B cell (primary cell): ENCODE results near the gene MYH15. TPM values are rescaled to one million over a fixed set of nuclear protein-coding genes. Genes with fewer than 3 reads are reported as not detected.

Experiments
- ATAC-seq: fragments of 200-7000 bp; cut with Tn5 transposase; one replicate; pipeline ENCODE4 v1.10.0; 2021; ENCODE audit warnings: low read depth, mild to moderate bottlenecking, moderate number of reproducible peaks, moderate library complexity
- CTCF ChIA-PET: fragments of 350-600 bp; sonication (Branson Sonifier 250); formaldehyde crosslinking; loops from one replicate; lab custom pipeline; 2021; ENCODE audit warnings: antibody characterized with exemption, inconsistent platforms; lab: Charles Lee
- POLR2A ChIA-PET: fragments of 350-600 bp; sonication (Branson Sonifier 250); formaldehyde crosslinking; loops from one replicate; lab custom pipeline; 2021; ENCODE audit warnings: antibody characterized with exemption; lab: Charles Lee
- DNase-seq: peaks from one replicate; pipeline ENCODE4 v3.0.0; 2013
- H2AFZ ChIP-seq: 2 replicates; pipeline ENCODE4 v1.6.1; 2012; ENCODE audit warnings: mild to moderate bottlenecking, low read depth, low read length; ENCODE audit not compliant: insufficient read depth, poor library complexity, severe bottlenecking
- H3K27ac ChIP-seq, 2 donors: 1 replicate in 1 of 2; 2 replicates in 1 of 2; pipeline ENCODE4 v1.5.1; 2012 to 2013; ENCODE audit warnings: low read length in 2 of 2, mild to moderate bottlenecking in 2 of 2, moderate library complexity in 1 of 2
- H3K27me3 ChIP-seq, 4 experiments: fragments of 200-600 bp in 1 of 4; sonication (generic) in 1 of 4; replicated peaks in 1 of 4; 1 replicate in 2 of 4; 2 replicates in 2 of 4; pipeline versions ENCODE4 v1.6.1 to v1.7.0; 2013 to 2016; ENCODE audit warnings: low read length in 3 of 4, mild to moderate bottlenecking in 2 of 4, mixed read lengths in 1 of 4, moderate library complexity in 1 of 4; ENCODE audit not compliant: insufficient read depth in 4 of 4, control insufficient read depth in 3 of 4; ENCODE audit errors: control extremely low read depth in 1 of 4
- H3K36me3 ChIP-seq, 2 experiments: replicated peaks in 1 of 2; 1 replicate in 1 of 2; 2 replicates in 1 of 2; pipeline versions ENCODE4 v1.6.1 to v1.7.1; 2013; ENCODE audit warnings: low read length in 1 of 2; ENCODE audit not compliant: insufficient read depth in 2 of 2, control insufficient read depth in 1 of 2; ENCODE audit errors: control extremely low read depth in 1 of 2, extremely low read depth in 1 of 2
- H3K4me1 ChIP-seq, 2 donors: fragments of 200-600 bp in 1 of 2; sonication (generic) in 1 of 2; 1 replicate in 1 of 2; 2 replicates in 1 of 2; pipeline versions ENCODE4 v1.5.1 to v1.6.1; 2013 to 2017; ENCODE audit warnings: low read length in 2 of 2; ENCODE audit not compliant: control insufficient read depth in 2 of 2, insufficient read depth in 2 of 2
- H3K4me2 ChIP-seq: replicated peaks from 2 replicates; pipeline ENCODE3; 2012; ENCODE audit warnings: mild to moderate bottlenecking, low read depth, low read length; ENCODE audit not compliant: poor library complexity, severe bottlenecking
- H3K4me3 ChIP-seq, 5 experiments: fragments of 200-600 bp in 1 of 5; sonication (generic) in 1 of 5; 1 replicate in 3 of 5; 2 replicates in 2 of 5; pipeline versions ENCODE4 v1.5.1 to v1.7.0; 2011 to 2016; ENCODE audit warnings: low read length in 4 of 5, mild to moderate bottlenecking in 4 of 5, low read depth in 2 of 5, control low read depth in 1 of 5, moderate library complexity in 1 of 5; ENCODE audit not compliant: insufficient read depth in 1 of 5; ENCODE audit errors: control extremely low read depth in 1 of 5, extremely low read depth in 1 of 5
- H3K79me2 ChIP-seq: fragments of 200-600 bp; sonication (generic); one replicate; pipeline ENCODE4 v1.6.0; 2016; ENCODE audit warnings: low read length; ENCODE audit not compliant: control insufficient read depth, insufficient read depth
- H3K9ac ChIP-seq: fragments of 200-600 bp; sonication (generic); 2 replicates; pipeline ENCODE4 v1.6.1; 2017; ENCODE audit warnings: mild to moderate bottlenecking, low read length, moderate library complexity
- H3K9me3 ChIP-seq, 3 donors: one replicate each; pipeline versions ENCODE4 v1.6.1 to v1.7.1; 2013; ENCODE audit warnings: low read length in 2 of 3; ENCODE audit not compliant: control insufficient read depth in 2 of 3, insufficient read depth in 1 of 3; ENCODE audit errors: control extremely low read depth in 1 of 3
- H4K20me1 ChIP-seq: 2 replicates; pipeline ENCODE4 v1.6.0; 2012; ENCODE audit warnings: mild to moderate bottlenecking, low read length; ENCODE audit not compliant: insufficient read depth, control insufficient read depth, poor library complexity, severe bottlenecking
- H3K27ac Mint-ChIP-seq: one replicate; pipeline ENCODE4 v1.8.0; 2021; ENCODE audit warnings: mixed read lengths
- H3K27me3 Mint-ChIP-seq: one replicate; pipeline ENCODE4 v1.8.0; 2021; ENCODE audit warnings: mixed read lengths
- H3K4me1 Mint-ChIP-seq: one replicate; pipeline ENCODE4 v1.8.0; 2021; ENCODE audit warnings: mixed read lengths
- H3K4me3 Mint-ChIP-seq: one replicate; pipeline ENCODE4 v1.8.0; 2021; ENCODE audit warnings: mixed read lengths
- H3K9me3 Mint-ChIP-seq: one replicate; pipeline ENCODE4 v1.8.0; 2022; ENCODE audit warnings: mixed read lengths; ENCODE audit not compliant: insufficient read depth
- EZH2 ChIP-seq: IDR thresholded peaks from 2 replicates; pipeline ENCODE4 v1.6.1; 2012; ENCODE audit warnings: borderline replicate concordance, low read depth, mild to moderate bottlenecking, moderate library complexity, low read length; ENCODE audit not compliant: insufficient read depth, poor library complexity, severe bottlenecking
- WGBS: methylation state at CpG from one replicate; pipeline ENCODE4 v1.1.5; 2013; ENCODE audit warnings: missing lambda C conversion rate; ENCODE audit not compliant: insufficient coverage; 5-methylcytosine and 5-hydroxymethylcytosine counted together
- intact Hi-C: fragments of 100-400 bp; cut with micrococcal nuclease; formaldehyde crosslinking; loops from one replicate; pipeline ENCODE4 v1.10.0; 2022
- polyA plus RNA-seq: library from polyadenylated mRNA; depleted of rRNA; stranded (reverse); fragments of >200 nt; gene quantifications from 2 replicates; pipeline ENCODE4 v1.2.3, GENCODE V29; 2012
- total RNA-seq, 2 donors: library from RNA; stranded (reverse); fragments of 120-200 nt in 1 of 2; gene quantifications; 1 replicate in 1 of 2; 2 replicates in 1 of 2; pipeline versions ENCODE4 v1.2.3 to v1.2.4, GENCODE V29; 2013 to 2022
- TF ChIP-seq, protein P1 (sequence below): fragments of 200-600 bp; IDR thresholded peaks from one replicate; pipeline ENCODE4 v1.8.0; 2022; ENCODE audit warnings: antibody characterized with exemption, mild to moderate bottlenecking

MYH15 gene
- total and polyA plus RNA-seq, 2 donors (not counting 1 experiment from before 2014, with no cell fraction given) = 0.06 TPM; not detected in 1

DNA sequence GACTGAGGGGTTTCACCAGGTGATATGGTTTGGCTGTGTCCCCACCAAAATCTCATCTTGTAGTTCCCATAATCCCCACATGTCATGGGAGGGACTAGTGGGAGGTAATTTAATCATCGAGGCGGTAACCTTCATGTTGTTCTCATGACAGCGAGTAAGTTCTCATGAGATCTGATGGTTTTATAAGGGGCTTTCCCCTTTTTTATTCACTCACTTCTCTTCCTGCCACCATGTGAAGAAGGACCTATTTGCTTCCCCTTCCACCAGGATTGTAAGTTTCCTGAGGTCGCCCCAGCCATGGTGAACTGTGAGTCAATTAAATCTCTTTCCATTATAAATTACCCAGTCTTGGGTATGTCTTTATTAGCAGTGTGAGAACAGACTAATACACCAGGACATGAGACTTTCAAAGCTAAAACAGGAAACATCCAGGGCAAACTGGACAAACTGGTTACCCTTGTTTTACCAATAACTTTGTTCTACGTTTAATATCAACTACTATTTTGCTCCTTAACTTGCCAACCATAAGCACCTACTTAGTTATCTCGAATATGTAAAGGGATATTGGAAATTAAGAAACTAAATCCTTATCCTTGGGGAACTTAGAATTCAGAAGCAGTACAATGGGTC is 98.2 kb downstream of the MYH15 start:
- Histone ChIP-seq H3K4me2 (no peak overlapping the region), H2AFZ (no peak overlapping the region), H3K4me1 (peaks cover 17 to 20% of the 10 kb centered on the region in 2 donors), H3K9ac (no peak overlapping the region), H3K4me3 (no peak overlapping the region), H3K27ac (no peak overlapping the region), H3K9me3 (no peaks in the 10 kb centered on the region), H3K27me3 (no peaks in the 10 kb centered on the region), H3K36me3 (no peaks in the 10 kb centered on the region), H4K20me1 (no peaks in the 10 kb centered on the region), H3K79me2 (no peaks in the 10 kb centered on the region)
- TF ChIP-seq, protein P1, sequence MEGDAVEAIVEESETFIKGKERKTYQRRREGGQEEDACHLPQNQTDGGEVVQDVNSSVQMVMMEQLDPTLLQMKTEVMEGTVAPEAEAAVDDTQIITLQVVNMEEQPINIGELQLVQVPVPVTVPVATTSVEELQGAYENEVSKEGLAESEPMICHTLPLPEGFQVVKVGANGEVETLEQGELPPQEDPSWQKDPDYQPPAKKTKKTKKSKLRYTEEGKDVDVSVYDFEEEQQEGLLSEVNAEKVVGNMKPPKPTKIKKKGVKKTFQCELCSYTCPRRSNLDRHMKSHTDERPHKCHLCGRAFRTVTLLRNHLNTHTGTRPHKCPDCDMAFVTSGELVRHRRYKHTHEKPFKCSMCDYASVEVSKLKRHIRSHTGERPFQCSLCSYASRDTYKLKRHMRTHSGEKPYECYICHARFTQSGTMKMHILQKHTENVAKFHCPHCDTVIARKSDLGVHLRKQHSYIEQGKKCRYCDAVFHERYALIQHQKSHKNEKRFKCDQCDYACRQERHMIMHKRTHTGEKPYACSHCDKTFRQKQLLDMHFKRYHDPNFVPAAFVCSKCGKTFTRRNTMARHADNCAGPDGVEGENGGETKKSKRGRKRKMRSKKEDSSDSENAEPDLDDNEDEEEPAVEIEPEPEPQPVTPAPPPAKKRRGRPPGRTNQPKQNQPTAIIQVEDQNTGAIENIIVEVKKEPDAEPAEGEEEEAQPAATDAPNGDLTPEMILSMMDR = no peak
- TF ChIP-seq EZH2 = no peak
- ChIA-PET CTCF (no interaction called here), POLR2A (no interaction called here)
- no peak overlapping the region for H3K4me3 Mint-ChIP-seq
- no CpG with 5 or more reads among the region's 6 CpGs for WGBS
- no peak for ATAC-seq
- intact Hi-C loops = no loop called here
- no peak overlapping the region for H3K27ac Mint-ChIP-seq
- DNase-seq = no peak
- no peaks in the 10 kb centered on the region for H3K9me3 Mint-ChIP-seq
- peaks cover 5% of the 10 kb centered on the region for H3K27me3 Mint-ChIP-seq
- H3K4me1 Mint-ChIP-seq = peaks cover 21% of the 10 kb centered on the region

DNA sequence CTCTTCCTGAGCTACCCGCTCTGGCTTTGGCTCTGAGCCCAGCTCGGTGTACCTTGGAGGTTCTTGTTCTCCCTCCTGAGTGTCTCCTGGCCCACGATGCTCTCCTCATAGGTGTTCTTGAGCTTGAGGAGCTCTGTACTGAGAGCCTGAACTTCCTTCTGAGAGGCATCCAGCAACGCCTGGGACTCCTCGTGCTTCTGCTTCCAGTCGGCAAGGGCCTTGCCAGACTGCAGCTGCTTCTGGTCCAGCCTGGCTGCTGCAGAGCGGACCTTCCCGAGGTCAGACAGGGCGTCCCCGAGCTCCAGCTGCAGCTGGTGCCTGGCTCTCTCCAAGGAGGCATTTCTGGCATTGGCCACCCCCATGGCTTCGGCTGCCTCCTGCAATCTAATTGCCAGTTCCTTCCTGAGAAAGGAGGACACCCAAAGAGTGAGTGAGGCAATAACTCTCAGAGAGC is 99.8 kb downstream of the MYH15 start:
- Histone ChIP-seq H3K27me3 (no peaks in the 10 kb centered on the region), H3K4me3 (no peak overlapping the region), H3K4me1 (peaks cover 26 to 27% of the 10 kb centered on the region in 2 donors), H2AFZ (no peak overlapping the region), H3K9ac (no peak overlapping the region), H3K79me2 (no peaks in the 10 kb centered on the region), H3K9me3 (no peaks in the 10 kb centered on the region), H3K4me2 (no peak overlapping the region), H3K36me3 (no peaks in the 10 kb centered on the region), H4K20me1 (no peaks in the 10 kb centered on the region), H3K27ac (no peak overlapping the region)
- Mint-ChIP-seq H3K27me3 (no peaks in the 10 kb centered on the region), H3K4me1 (peaks cover 31% of the 10 kb centered on the region), H3K4me3 (no peak overlapping the region), H3K9me3 (no peaks in the 10 kb centered on the region), H3K27ac (no peak overlapping the region)
- CTCF ChIA-PET = interaction anchor here (1.0 to 1.2 kb wide), 3 partner anchors 9 to 141 kb away, joined by 3 read pairs; no protein-coding TSS in a partner anchor
- DNase-seq = no peak
- 96% methylated on average over 11 of the region's 11 CpGs for WGBS
- intact Hi-C loops = no loop called here
- no peak for TF ChIP-seq EZH2
- TF ChIP-seq, protein P1 = no peak
- POLR2A ChIA-PET = no interaction called here
- no peak for ATAC-seq
